Lung (tissue), 12 donors: ENCODE results near the gene ITGA11. TPM values are rescaled to one million over a fixed set of nuclear protein-coding genes. Genes with fewer than 3 reads are reported as not detected.

Experiments
- ATAC-seq: fragments of 200-7000 bp; cut with Tn5 transposase; one replicate; pipeline ENCODE4 v1.9.1; 2020; ENCODE audit warnings: moderate number of reproducible peaks; ENCODE audit not compliant: insufficient read depth, low FRiP score
- DNase-seq, 3 donors: peaks; one replicate each; pipeline ENCODE4 v3.0.0-alpha.2; 2013 to 2017
- H3K27ac ChIP-seq, 2 donors: one replicate each; pipeline ENCODE4 v1.5.1; 2013; ENCODE audit warnings: mild to moderate bottlenecking in 2 of 2, moderate library complexity in 2 of 2, control low read depth in 1 of 2, inconsistent platforms in 1 of 2, low read depth in 1 of 2, low read length in 1 of 2
- H3K27me3 ChIP-seq, 3 donors: one replicate each; pipeline ENCODE4 v1.5.1; 2013; ENCODE audit warnings: low read length in 2 of 3; ENCODE audit not compliant: control insufficient read depth in 3 of 3, insufficient read depth in 3 of 3
- H3K36me3 ChIP-seq, 4 donors: one replicate each; pipeline ENCODE4 v1.5.1; 2013; ENCODE audit warnings: low read length in 4 of 4, mild to moderate bottlenecking in 1 of 4, moderate library complexity in 1 of 4; ENCODE audit not compliant: control insufficient read depth in 4 of 4, insufficient read depth in 4 of 4
- H3K4me1 ChIP-seq, 5 donors: one replicate each; pipeline ENCODE4 v1.5.1; 2013; ENCODE audit warnings: low read length in 5 of 5, mild to moderate bottlenecking in 2 of 5, moderate library complexity in 1 of 5; ENCODE audit not compliant: control insufficient read depth in 5 of 5, insufficient read depth in 5 of 5
- H3K4me3 ChIP-seq: one replicate; pipeline ENCODE4 v1.5.1; 2013; ENCODE audit warnings: mild to moderate bottlenecking, control low read depth, moderate library complexity
- H3K9ac ChIP-seq, 2 donors: one replicate each; pipeline ENCODE4 v1.5.1; 2013; ENCODE audit warnings: low read length in 2 of 2, control low read depth in 1 of 2; ENCODE audit not compliant: insufficient read depth in 1 of 2
- H3K9me3 ChIP-seq, 4 donors: one replicate each; pipeline ENCODE4 v1.5.1; 2013; ENCODE audit warnings: low read length in 3 of 4, mild to moderate bottlenecking in 1 of 4, moderate library complexity in 1 of 4; ENCODE audit not compliant: control insufficient read depth in 4 of 4, insufficient read depth in 3 of 4
- WGBS, 2 donors: extraction: QIAGEN DNeasy Blood & Tissue Kit; methylation state at CpG; one replicate each; pipeline ENCODE4 v1.1.7; 2013; 5-methylcytosine and 5-hydroxymethylcytosine counted together
- polyA plus RNA-seq, 2 donors: library from polyadenylated mRNA; stranded (reverse); fragments of 200-250 nt; gene quantifications; one replicate each; pipeline ENCODE4 v1.2.1, GENCODE V29; 2013
- total RNA-seq, 2 donors: library from RNA; depleted of rRNA in 1 of 2; stranded (reverse); fragments of >200 nt in 1 of 2; gene quantifications; one replicate each; pipeline ENCODE4 v1.2.1, GENCODE V29; 2014 to 2021
- TF ChIP-seq, protein P1 (sequence below): IDR thresholded peaks from 2 replicates; pipeline ENCODE4 v1.5.1; 2012; ENCODE audit warnings: mild to moderate bottlenecking; ENCODE audit errors: control extremely low read depth, extremely low read depth
- donor health status: control.
- donor health status: control.
- donor health status: Bipolar disorder and iron deficiency.
- donor health status: healthy.
- donor health status: DM: yes; HTN: yes; CAD: no.

Gene ITGA11
- total and polyA plus RNA-seq, 4 donors, result 0.35 to 1.8 (median 1.0) TPM

DNA sequence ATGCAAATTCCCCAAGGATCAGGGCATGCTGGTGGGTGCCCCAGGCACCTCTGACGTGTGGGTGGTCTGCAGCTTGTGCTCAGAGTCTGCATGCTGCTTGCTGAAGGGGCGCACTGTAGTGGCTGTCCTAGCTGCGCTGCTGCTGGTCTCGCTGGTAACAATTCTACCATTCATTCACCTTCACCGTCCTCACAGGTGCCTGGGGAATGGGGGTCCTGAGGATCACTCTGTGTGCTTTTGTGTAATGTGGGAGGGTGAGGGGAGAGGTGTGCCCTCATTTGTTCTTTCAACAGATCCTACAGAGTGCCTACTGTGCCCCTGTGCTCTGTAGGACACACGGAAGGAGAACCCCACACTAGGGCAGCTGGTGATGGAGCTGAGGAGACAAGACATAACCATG lies 2.1 kb upstream of the ITGA11 start:
- Histone ChIP-seq H3K4me3 (no peak overlapping the region), H3K9ac (no peak overlapping the region), H3K36me3 (no peaks in the 10 kb centered on the region), H3K4me1 (peaks cover 0 to 19% (median 0%) of the 10 kb centered on the region in 5 donors), H3K27ac (no peak overlapping the region), H3K9me3 (peaks cover 0 to 2% (median 0%) of the 10 kb centered on the region in 4 donors), H3K27me3 (peaks cover 0 to 69% (median 38%) of the 10 kb centered on the region in 3 donors)
- no peak for DNase-seq
- ATAC-seq, result no peak
- TF ChIP-seq, protein P1, sequence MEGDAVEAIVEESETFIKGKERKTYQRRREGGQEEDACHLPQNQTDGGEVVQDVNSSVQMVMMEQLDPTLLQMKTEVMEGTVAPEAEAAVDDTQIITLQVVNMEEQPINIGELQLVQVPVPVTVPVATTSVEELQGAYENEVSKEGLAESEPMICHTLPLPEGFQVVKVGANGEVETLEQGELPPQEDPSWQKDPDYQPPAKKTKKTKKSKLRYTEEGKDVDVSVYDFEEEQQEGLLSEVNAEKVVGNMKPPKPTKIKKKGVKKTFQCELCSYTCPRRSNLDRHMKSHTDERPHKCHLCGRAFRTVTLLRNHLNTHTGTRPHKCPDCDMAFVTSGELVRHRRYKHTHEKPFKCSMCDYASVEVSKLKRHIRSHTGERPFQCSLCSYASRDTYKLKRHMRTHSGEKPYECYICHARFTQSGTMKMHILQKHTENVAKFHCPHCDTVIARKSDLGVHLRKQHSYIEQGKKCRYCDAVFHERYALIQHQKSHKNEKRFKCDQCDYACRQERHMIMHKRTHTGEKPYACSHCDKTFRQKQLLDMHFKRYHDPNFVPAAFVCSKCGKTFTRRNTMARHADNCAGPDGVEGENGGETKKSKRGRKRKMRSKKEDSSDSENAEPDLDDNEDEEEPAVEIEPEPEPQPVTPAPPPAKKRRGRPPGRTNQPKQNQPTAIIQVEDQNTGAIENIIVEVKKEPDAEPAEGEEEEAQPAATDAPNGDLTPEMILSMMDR, result no peak
- WGBS, 2 donors, result 77 to 80% methylated on average over 6 of the region's 6 CpGs

DNA sequence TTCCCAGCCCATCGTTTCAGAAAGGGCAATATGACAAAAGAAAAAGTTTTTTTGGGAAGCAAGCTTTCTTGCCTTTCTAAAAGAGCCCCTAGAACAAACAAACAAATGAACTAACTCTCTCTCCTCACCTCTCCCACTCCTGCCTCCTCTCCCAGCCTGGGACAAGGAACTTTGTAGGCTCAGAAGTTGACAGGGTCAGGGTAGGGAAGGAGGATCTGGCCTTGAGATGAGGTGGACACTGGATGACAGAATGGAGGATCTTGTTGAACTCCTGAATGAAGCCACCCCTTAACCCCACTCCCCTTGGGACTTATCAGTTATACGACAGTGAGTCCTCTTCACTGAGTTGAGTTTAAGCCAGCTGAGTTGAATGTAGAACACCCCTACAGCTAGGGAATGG lies 1.6 kb upstream of the ITGA11 start:
- peaks cover 0 to 19% (median 0%) of the 10 kb centered on the region in 5 donors for H3K4me1 ChIP-seq
- TF ChIP-seq, protein P1, result no peak
- peaks cover 0 to 71% (median 38%) of the 10 kb centered on the region in 3 donors for H3K27me3 ChIP-seq
- peaks cover 0 to 2% (median 0%) of the 10 kb centered on the region in 4 donors for H3K9me3 ChIP-seq
- WGBS, 2 donors, result 64 to 79% methylated on average over 2 of the region's 2 CpGs
- no peak overlapping the region for H3K4me3 ChIP-seq
- DNase-seq (no peak), ATAC-seq (no peak)
- H3K36me3 ChIP-seq, result no peaks in the 10 kb centered on the region
- H3K27ac ChIP-seq, result no peak overlapping the region
- no peak overlapping the region for H3K9ac ChIP-seq

DNA sequence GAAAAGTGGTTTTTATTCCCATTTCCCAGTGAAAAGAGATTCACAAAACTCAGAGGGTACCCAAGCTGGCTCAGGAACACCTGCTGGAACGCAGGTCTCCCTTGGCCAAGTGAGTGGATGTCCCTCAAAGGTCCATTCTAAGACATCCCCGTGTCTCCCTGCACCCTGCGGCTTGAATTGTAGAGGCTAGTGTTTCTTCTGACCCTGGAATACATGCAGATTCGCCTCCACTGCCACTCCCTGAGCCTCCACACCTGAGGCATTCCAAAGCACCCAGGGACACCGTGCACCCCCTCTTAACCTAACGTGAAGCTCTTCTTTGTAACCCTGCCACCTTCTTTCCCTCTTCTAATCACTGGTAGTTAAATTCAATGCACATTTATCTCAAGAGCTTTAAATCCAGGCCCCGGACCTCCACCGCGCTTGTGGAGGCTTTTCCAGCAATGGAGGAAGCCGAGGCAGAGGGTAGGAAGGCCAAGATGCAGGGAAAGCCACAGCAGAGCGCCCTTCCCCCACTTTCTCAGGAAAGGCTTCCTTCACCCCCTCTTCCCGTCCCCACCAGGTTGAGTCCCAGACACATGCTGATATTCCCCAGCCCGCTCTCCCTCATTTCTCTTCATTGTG lies 590 bp upstream of the ITGA11 start:
- Histone ChIP-seq H3K4me3 (no peak overlapping the region), H3K4me1 (peaks cover 0 to 19% (median 0%) of the 10 kb centered on the region in 5 donors), H3K9ac (no peak overlapping the region), H3K27ac (no peak overlapping the region), H3K27me3 (peaks cover 0 to 67% (median 38%) of the 10 kb centered on the region in 3 donors), H3K9me3 (no peaks in the 10 kb centered on the region), H3K36me3 (no peaks in the 10 kb centered on the region)
- no peak for DNase-seq
- TF ChIP-seq, protein P1, result no peak
- WGBS, 2 donors, result 60 to 63% methylated on average over 13 of the region's 13 CpGs
- ATAC-seq, result no peak
